Tibial artery (tissue), 4 donors: ENCODE data around the gene EXT2.

ENCODE experiments used
- DNase-seq, 2 donors: peaks; one replicate each; pipeline ENCODE4 v3.0.0-alpha.2; 2019
- H3K27ac ChIP-seq, 2 donors: fragments of 200-600 bp; sonication (generic) in 1 of 2; 1 replicate in 1 of 2; 2 replicates in 1 of 2; pipeline ENCODE4 v1.5.1; 2018 to 2019; ENCODE audit warnings: mild to moderate bottlenecking in 1 of 2
- H3K27me3 ChIP-seq, 2 donors: fragments of 200-600 bp; sonication (generic) in 1 of 2; one replicate each; pipeline versions ENCODE4 v1.5.1 to v1.6.0; 2016 to 2019
- H3K36me3 ChIP-seq, 3 donors: fragments of 200-600 bp; sonication (generic) in 2 of 3; one replicate each; pipeline ENCODE4 v1.5.1; 2016 to 2019; ENCODE audit warnings: mild to moderate bottlenecking in 2 of 3
- H3K4me1 ChIP-seq, 4 donors: fragments of 200-600 bp; sonication (generic) in 2 of 4; 1 replicate in 3 of 4; 2 replicates in 1 of 4; pipeline ENCODE4 v1.5.1; 2016 to 2019
- H3K4me3 ChIP-seq, 2 donors: fragments of 200-600 bp; sonication (generic) in 1 of 2; 1 replicate in 1 of 2; 2 replicates in 1 of 2; pipeline ENCODE4 v1.5.1; 2018 to 2019; ENCODE audit warnings: mild to moderate bottlenecking in 2 of 2
- H3K9me3 ChIP-seq, 3 donors: fragments of 200-600 bp; sonication (generic) in 1 of 3; one replicate each; pipeline ENCODE4 v1.5.1; 2016 to 2019
- intact Hi-C: fragments of 100-400 bp; cut with DNase I; formaldehyde crosslinking; loops from one replicate; pipeline ENCODE4 v1.15.0; 2023; ENCODE audit warnings: low total_unique reads
- TF ChIP-seq, protein P1 (sequence below), 2 experiments: fragments of 200-600 bp in 1 of 2; fragments of 450-650 bp in 1 of 2; IDR thresholded peaks; one replicate each; pipeline ENCODE4 v1.5.1; 2017 to 2019; ENCODE audit warnings: antibody characterized with exemption in 2 of 2, mild to moderate bottlenecking in 1 of 2, moderate library complexity in 1 of 2

The EXT2 gene

DNA sequence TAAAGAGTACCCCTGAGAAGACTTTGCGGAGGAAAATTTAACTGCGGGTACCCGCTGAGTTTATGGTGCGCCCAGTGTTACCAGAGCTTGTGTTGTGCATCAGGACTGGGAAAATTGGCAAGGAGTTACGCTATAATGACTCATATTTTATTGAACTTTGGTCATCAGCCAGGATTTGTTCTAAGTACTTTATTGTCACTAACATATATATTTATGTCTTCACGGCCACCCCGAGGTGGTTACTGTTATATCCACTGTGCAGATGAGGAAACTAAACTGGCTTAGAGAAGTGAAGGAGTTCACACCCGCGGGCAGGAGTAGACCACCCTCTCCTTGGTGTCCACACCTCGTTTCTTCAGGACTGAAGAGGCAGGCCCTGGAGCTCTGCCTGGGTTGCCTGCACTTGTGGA is 28.7 kb upstream of the EXT2 start:
- DNase-seq = no peak
- intact Hi-C loops = no loop called here
- H3K4me3 ChIP-seq = peak overlapping the region; percentile 69 to 79
- H3K4me1 ChIP-seq = peaks cover 0 to 31% (median 16%) of the 10 kb centered on the region in 4 donors
- peaks cover 0 to 14% (median 7%) of the 10 kb centered on the region in 3 donors for H3K36me3 ChIP-seq
- peak overlapping the region; percentile 96 for H3K27ac ChIP-seq
- TF ChIP-seq, protein P1, sequence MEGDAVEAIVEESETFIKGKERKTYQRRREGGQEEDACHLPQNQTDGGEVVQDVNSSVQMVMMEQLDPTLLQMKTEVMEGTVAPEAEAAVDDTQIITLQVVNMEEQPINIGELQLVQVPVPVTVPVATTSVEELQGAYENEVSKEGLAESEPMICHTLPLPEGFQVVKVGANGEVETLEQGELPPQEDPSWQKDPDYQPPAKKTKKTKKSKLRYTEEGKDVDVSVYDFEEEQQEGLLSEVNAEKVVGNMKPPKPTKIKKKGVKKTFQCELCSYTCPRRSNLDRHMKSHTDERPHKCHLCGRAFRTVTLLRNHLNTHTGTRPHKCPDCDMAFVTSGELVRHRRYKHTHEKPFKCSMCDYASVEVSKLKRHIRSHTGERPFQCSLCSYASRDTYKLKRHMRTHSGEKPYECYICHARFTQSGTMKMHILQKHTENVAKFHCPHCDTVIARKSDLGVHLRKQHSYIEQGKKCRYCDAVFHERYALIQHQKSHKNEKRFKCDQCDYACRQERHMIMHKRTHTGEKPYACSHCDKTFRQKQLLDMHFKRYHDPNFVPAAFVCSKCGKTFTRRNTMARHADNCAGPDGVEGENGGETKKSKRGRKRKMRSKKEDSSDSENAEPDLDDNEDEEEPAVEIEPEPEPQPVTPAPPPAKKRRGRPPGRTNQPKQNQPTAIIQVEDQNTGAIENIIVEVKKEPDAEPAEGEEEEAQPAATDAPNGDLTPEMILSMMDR (IDR thresholded peaks at IDR 0.05) = no peak
- no peaks in the 10 kb centered on the region for H3K9me3 ChIP-seq
- H3K27me3 ChIP-seq = no peaks in the 10 kb centered on the region

DNA sequence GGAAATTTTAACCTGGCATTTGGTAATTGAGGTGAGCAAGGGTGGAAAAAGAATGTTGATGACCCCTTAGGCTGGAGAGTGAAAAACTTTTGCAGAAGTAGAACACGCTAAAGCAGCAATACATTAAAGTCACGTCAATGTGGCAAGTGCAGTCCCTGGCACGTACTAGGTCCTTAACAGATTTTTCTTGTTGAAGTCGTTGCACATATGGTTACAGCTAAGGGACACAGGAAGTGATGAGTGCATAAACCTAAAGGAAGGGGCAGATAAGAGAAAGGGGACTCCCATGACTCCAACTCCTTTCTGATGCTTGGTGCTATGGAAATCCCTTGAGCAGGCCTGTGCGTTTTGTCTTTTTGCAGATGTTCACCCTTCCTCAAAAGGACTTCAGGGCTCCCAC is 28.2 kb upstream of the EXT2 start:
- Histone ChIP-seq H3K27me3 (no peaks in the 10 kb centered on the region), H3K27ac (peak overlapping the region in 1 of 2 donors; percentile 96), H3K4me3 (peak overlapping the region; percentile 69 to 79), H3K9me3 (no peaks in the 10 kb centered on the region), H3K4me1 (peaks cover 0 to 31% (median 16%) of the 10 kb centered on the region in 4 donors), H3K36me3 (peaks cover 0 to 18% (median 8%) of the 10 kb centered on the region in 3 donors)
- DNase-seq = no peak
- TF ChIP-seq, protein P1 (IDR thresholded peaks at IDR 0.05) = no peak
- intact Hi-C loops = no loop called here

DNA sequence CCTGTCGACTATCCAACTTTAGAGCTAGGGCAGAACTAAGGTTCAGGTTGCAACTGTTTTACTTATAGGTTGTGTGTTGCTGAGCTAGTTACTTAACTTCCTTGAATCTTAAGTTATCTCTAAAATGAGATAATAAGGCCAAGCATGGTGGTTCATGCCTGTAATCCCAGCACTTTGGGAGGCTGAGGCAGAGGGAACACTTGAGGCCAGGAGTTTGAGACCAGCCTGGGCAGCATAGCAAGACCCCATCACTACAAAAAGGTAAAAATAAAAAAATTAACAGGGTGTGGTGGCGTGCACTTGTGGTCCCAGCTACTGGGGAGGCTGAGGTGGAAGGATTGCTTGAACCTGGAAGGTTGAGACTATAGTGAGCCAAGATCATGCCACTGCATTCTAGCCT is 27.3 kb upstream of the EXT2 start:
- no peak overlapping the region for H3K4me3 ChIP-seq
- no peaks in the 10 kb centered on the region for H3K27me3 ChIP-seq
- peaks cover 0 to 31% (median 16%) of the 10 kb centered on the region in 4 donors for H3K4me1 ChIP-seq
- TF ChIP-seq, protein P1 (IDR thresholded peaks at IDR 0.05) = no peak
- H3K27ac ChIP-seq = no peak overlapping the region
- H3K9me3 ChIP-seq = no peaks in the 10 kb centered on the region
- DNase-seq = no peak
- intact Hi-C loops = no loop called here
- peaks cover 4 to 24% (median 10%) of the 10 kb centered on the region in 3 donors for H3K36me3 ChIP-seq

DNA sequence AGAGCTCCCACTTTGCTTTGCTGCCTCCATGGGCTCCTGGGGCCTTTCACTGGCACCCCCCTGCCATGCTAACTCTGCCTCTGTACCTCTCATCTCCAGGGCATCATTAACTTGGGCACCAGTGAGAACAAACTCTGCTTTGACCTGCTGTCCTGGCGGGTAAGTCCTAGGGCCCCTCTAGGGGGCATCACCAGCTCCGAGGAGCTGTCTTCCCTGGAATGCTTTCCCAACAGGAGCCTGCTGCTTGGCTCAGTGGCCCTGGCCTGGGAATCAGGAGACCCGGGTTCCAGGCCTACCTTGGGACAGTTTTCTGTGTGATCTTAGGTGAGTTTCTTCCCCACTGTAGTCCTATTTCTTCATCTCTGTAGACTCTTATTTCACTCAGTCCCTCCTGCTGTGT is 24.3 kb upstream of the EXT2 start:
- no peaks in the 10 kb centered on the region for H3K27me3 ChIP-seq
- intact Hi-C loops = no loop called here
- H3K27ac ChIP-seq = no peak overlapping the region
- no peaks in the 10 kb centered on the region for H3K9me3 ChIP-seq
- peaks cover 0 to 26% (median 12%) of the 10 kb centered on the region in 4 donors for H3K4me1 ChIP-seq
- TF ChIP-seq, protein P1 (IDR thresholded peaks at IDR 0.05) = no peak
- H3K4me3 ChIP-seq = no peak overlapping the region
- H3K36me3 ChIP-seq = peaks cover 16 to 52% (median 17%) of the 10 kb centered on the region in 3 donors
- DNase-seq = no peak

DNA sequence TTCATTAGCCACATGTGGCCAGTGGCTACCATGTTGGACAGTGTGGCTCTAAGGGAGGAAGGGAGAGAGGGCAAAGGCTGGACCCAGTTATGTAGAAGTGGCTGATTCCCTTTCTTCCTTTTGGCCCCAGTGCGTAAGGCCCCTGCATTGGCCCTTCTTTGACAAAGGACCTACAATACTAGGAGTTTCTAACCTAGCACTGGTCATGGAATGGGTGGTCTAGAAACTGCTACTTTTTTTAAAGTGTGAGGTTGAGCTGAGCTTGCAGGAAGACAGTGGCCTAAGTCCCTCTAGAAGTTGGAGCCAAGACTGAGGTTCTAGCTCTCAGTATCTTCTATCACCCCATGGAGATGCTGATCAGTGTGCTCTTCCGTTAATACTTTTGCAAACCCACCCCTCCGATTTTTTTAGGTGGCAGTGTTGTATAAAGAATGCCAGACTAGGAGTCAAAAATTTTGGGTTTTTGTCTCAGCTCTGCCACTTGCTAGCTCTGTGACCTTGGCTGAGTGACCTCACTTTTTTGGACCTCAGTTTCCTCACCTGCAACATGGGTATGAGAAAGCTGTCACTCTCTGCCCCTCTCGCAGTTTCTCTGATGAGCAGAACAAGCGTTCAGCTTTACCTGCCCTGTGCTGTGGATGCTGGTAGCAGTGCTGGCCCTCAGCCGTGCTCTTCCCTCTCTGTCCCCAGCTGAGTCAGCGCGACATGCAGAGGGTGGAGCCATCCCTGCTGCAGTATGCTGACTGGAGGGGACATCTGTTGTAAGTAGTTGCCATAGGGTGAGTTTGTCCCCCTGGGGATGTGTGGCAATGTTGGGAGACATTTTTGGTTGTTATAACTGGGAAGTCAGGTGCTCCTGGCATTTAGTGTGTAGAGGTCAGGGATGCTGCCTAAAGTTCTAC is 22.5 kb upstream of the EXT2 start:
- H3K9me3 ChIP-seq = no peaks in the 10 kb centered on the region
- H3K27ac ChIP-seq = no peak overlapping the region
- TF ChIP-seq, protein P1 (IDR thresholded peaks at IDR 0.05) = no peak
- intact Hi-C loops = no loop called here
- peaks cover 23 to 69% (median 29%) of the 10 kb centered on the region in 3 donors for H3K36me3 ChIP-seq
- no peak overlapping the region for H3K4me3 ChIP-seq
- no peak for DNase-seq
- peaks cover 0 to 13% (median 0%) of the 10 kb centered on the region in 4 donors for H3K4me1 ChIP-seq
- no peaks in the 10 kb centered on the region for H3K27me3 ChIP-seq
